Measurements from ENCODE around the gene CALU. TPM values are rescaled to one million over a fixed set of nuclear protein-coding genes. Genes with fewer than 3 reads are reported as not detected.

The CALU gene
- total RNA-seq, 2 experiments from 2014 or later: 34.8 to 35.5 TPM

DNA sequence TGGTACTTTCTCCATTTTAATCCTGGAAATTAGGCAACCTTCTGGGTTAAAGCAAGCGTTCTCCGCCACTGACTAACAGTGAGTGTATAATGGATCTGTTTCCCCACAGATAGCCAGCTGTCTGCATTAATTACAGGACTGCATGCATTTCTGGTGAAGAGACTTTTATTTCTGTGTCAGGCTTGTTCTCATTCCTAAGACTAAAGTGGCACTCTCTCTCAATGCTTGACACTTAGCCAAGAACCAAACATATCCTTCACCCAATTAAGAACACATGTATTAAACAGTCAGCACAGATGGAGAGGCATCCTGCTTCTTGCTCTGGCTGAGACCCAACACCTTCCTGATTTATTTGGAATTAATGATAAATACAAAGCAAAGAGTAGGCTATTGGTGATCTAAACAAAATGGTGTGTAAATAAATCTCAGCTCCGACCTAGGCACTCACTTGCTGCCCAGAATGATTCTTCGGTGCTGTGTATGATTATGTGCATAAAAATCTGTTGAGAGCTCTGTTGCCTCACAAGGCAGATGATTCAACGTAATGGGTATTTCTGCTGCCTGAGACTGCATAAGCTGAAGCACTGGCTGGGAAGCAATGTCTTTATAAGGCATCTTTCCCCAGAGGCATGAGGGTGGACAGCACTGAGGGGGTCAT, 16.8 kb downstream of the CALU start:
- DNase-seq: no peak
- no peaks in the 10 kb centered on the region for H3K4me1 Mint-ChIP-seq (ENCODE audit: low read depth)
- peaks cover 48% of the 10 kb centered on the region for H3K36me3 Mint-ChIP-seq (ENCODE audit: low read depth)
- ChIA-PET POLR2A (no interaction called here), CTCF (interaction anchor here (1.6 kb wide), 1 partner anchor 14 kb away, joined by 5 read pairs; no protein-coding TSS in a partner anchor)
- H3K9me3 Mint-ChIP-seq (ENCODE audit: insufficient read depth): no peaks in the 10 kb centered on the region
- ATAC-seq: no peak
- no peak overlapping the region for H3K4me3 Mint-ChIP-seq
- H3K27me3 Mint-ChIP-seq (ENCODE audit: low read depth): no peaks in the 10 kb centered on the region
- no peak overlapping the region for H3K27ac Mint-ChIP-seq

- no peak overlapping the region for H3K4me3 Mint-ChIP-seq
- ChIA-PET POLR2A (no interaction called here), CTCF (interaction anchor here (1.1 kb wide), 1 partner anchor 10 kb away, joined by 5 read pairs; no protein-coding TSS in a partner anchor)
- H3K36me3 Mint-ChIP-seq (ENCODE audit: low read depth): peaks cover 54% of the 10 kb centered on the region
- DNase-seq (no peak), ATAC-seq (no peak)
- H3K4me1 Mint-ChIP-seq (ENCODE audit: low read depth): no peaks in the 10 kb centered on the region
- H3K27me3 Mint-ChIP-seq (ENCODE audit: low read depth): no peaks in the 10 kb centered on the region
- no peak overlapping the region for H3K27ac Mint-ChIP-seq
- H3K9me3 Mint-ChIP-seq (ENCODE audit: insufficient read depth): no peaks in the 10 kb centered on the region
These were observed 18.0 kb downstream of the CALU start for GRCh38 chr7:128757203-128757602.

- Mint-ChIP-seq H3K36me3 (ENCODE audit: low read depth) (peaks cover 48% of the 10 kb centered on the region), H3K27ac (no peak overlapping the region), H3K4me1 (ENCODE audit: low read depth) (no peaks in the 10 kb centered on the region), H3K27me3 (ENCODE audit: low read depth) (no peaks in the 10 kb centered on the region), H3K9me3 (ENCODE audit: insufficient read depth) (no peaks in the 10 kb centered on the region), H3K4me3 (no peak overlapping the region)
- CTCF ChIA-PET: no interaction called here
- POLR2A ChIA-PET: interaction anchor here (1.0 kb wide), 1 partner anchor 14 kb away, joined by 3 read pairs; no protein-coding TSS in a partner anchor
- no peak for DNase-seq
- no peak for ATAC-seq
These were observed 19.4 kb downstream of the CALU start for GRCh38 chr7:128758553-128758952.

GRCh38 chr7:128759242-128759641, 20.1 kb downstream of the CALU start:
- CTCF ChIA-PET: no interaction called here
- no peak overlapping the region for H3K4me3 Mint-ChIP-seq
- no peaks in the 10 kb centered on the region for H3K27me3 Mint-ChIP-seq (ENCODE audit: low read depth)

DNA sequence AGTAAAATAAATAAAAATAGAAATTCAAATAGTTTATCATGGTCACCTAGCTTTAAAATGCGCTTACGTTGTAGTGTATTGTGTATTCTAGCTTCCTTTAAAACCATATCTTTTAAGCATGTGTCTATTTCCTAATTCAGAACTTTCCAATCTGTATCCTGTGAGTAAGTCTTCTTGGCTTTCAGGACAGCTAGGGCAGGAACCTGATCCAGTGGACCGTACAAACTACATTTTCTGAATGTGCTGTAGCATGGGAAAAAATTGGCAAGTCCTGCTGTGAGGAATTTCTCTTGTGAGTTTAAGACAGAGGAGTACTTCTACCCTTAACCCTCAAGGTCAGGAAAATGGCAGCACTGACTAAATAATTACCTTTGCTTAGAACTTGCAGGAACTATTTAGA, 24.4 kb downstream of the CALU start:
- ATAC-seq (no peak), DNase-seq (no peak)
- no peaks in the 10 kb centered on the region for H3K27me3 Mint-ChIP-seq (ENCODE audit: low read depth)
- H3K27ac Mint-ChIP-seq: no peak overlapping the region
- H3K4me3 Mint-ChIP-seq: no peak overlapping the region
- CTCF ChIA-PET: no interaction called here
- H3K36me3 Mint-ChIP-seq (ENCODE audit: low read depth): peaks cover 37% of the 10 kb centered on the region
- POLR2A ChIA-PET: no interaction called here
- H3K4me1 Mint-ChIP-seq (ENCODE audit: low read depth): no peaks in the 10 kb centered on the region
- no peaks in the 10 kb centered on the region for H3K9me3 Mint-ChIP-seq (ENCODE audit: insufficient read depth)

More at GRCh38 chr7:128759242-128759641, 20.1 kb downstream of the CALU start:
- H3K9me3 Mint-ChIP-seq (ENCODE audit: insufficient read depth): no peaks in the 10 kb centered on the region
- no peak overlapping the region for H3K27ac Mint-ChIP-seq
- H3K4me1 Mint-ChIP-seq (ENCODE audit: low read depth): no peaks in the 10 kb centered on the region
- POLR2A ChIA-PET: interaction anchor here (1.0 kb wide), 1 partner anchor 14 kb away, joined by 3 read pairs; no protein-coding TSS in a partner anchor
- ATAC-seq: no peak
- DNase-seq: no peak
- peaks cover 44% of the 10 kb centered on the region for H3K36me3 Mint-ChIP-seq (ENCODE audit: low read depth)

DNA sequence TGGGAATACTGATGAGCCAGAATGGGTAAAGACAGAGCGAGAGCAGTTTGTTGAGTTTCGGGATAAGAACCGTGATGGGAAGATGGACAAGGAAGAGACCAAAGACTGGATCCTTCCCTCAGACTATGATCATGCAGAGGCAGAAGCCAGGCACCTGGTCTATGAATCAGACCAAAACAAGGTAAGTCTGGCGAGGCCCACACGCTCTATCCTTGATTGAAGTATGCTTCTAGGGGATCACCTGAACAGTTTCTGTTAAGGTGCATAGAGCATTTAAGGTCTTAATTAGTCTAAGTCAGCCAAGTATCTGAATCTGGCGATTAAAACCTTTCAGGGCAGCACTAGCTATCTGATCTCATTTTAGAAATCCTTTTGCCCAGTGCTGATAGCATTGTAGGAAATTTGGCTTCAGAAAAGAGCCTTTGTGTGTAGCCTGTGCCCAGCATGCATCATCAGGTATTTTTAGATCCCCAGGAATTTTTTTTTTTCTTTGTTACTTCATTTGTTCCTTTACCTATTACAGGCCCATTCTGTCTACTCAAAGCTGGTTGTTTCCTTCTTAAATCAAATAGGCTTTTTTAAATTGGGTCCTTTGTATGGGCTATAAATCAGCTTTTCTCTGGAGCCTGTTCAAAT, 28.4 kb downstream of the CALU start:
- Mint-ChIP-seq H3K4me1 (ENCODE audit: low read depth) (no peaks in the 10 kb centered on the region), H3K27me3 (ENCODE audit: low read depth) (no peaks in the 10 kb centered on the region), H3K9me3 (ENCODE audit: insufficient read depth) (no peaks in the 10 kb centered on the region), H3K27ac (no peak overlapping the region), H3K36me3 (ENCODE audit: low read depth) (peaks cover 58% of the 10 kb centered on the region), H3K4me3 (no peak overlapping the region)
- ChIA-PET CTCF (interaction anchor here (1.5 kb wide), 1 partner anchor 10 kb away, joined by 5 read pairs; no protein-coding TSS in a partner anchor), POLR2A (interaction anchor here (1.1 kb wide), 1 partner anchor 13 kb away, joined by 4 read pairs; no protein-coding TSS in a partner anchor)
- ATAC-seq: no peak
- no peak for DNase-seq

DNA sequence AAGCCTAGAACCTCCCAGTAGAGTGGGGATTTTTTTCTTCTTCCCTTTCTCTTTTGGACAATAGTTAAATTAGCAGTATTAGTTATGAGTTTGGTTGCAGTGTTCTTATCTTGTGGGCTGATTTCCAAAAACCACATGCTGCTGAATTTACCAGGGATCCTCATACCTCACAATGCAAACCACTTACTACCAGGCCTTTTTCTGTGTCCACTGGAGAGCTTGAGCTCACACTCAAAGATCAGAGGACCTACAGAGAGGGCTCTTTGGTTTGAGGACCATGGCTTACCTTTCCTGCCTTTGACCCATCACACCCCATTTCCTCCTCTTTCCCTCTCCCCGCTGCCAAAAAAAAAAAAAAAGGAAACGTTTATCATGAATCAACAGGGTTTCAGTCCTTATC, 31.1 kb downstream of the CALU start:
- no peaks in the 10 kb centered on the region for H3K27me3 Mint-ChIP-seq (ENCODE audit: low read depth)
- ChIA-PET POLR2A (no interaction called here), CTCF (interaction anchor here (2.1 kb wide), 1 partner anchor 113 kb away, joined by 5 read pairs; no protein-coding TSS in a partner anchor)
- no peak for DNase-seq
- H3K9me3 Mint-ChIP-seq (ENCODE audit: insufficient read depth): no peaks in the 10 kb centered on the region
- H3K4me3 Mint-ChIP-seq: no peak overlapping the region
- no peak for ATAC-seq
- no peaks in the 10 kb centered on the region for H3K4me1 Mint-ChIP-seq (ENCODE audit: low read depth)
- no peak overlapping the region for H3K27ac Mint-ChIP-seq
- H3K36me3 Mint-ChIP-seq (ENCODE audit: low read depth): peaks cover 72% of the 10 kb centered on the region

DNA sequence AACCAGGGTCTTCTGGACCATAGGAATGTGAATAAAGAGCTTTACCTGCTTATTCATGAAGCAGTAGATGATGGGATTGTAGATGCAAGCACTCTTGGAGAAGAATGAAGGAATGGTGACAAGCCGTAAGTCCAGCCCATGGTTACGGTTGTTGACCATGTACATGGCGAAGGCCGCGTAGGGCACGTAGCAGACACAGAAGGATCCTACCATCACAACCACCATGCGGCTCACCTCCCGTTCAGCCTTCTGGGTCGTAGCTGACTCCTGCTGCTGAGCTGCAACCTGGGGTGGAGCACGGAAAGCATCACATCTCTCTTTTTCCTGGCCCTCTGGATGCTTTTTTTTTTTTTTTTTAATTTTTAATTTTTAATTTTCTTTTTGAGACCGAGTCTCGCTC, 34.4 kb downstream of the CALU start:
- DNase-seq (no peak), ATAC-seq (no peak)
- Mint-ChIP-seq H3K9me3 (ENCODE audit: insufficient read depth) (peaks cover 14% of the 10 kb centered on the region), H3K36me3 (ENCODE audit: low read depth) (peaks cover 66% of the 10 kb centered on the region), H3K4me1 (ENCODE audit: low read depth) (peaks cover 4% of the 10 kb centered on the region), H3K27me3 (ENCODE audit: low read depth) (no peaks in the 10 kb centered on the region), H3K27ac (no peak overlapping the region), H3K4me3 (no peak overlapping the region)
- CTCF ChIA-PET: no interaction called here
- POLR2A ChIA-PET: interaction anchor here (1.0 kb wide), 1 partner anchor 15 kb away, joined by 3 read pairs; no protein-coding TSS in a partner anchor

GRCh38 chr7:128774029-128774689, 35.0 kb downstream of the CALU start:
- POLR2A ChIA-PET: no interaction called here
- Mint-ChIP-seq H3K27me3 (ENCODE audit: low read depth) (no peaks in the 10 kb centered on the region), H3K36me3 (ENCODE audit: low read depth) (peaks cover 60% of the 10 kb centered on the region), H3K27ac (no peak overlapping the region), H3K9me3 (ENCODE audit: insufficient read depth) (peaks cover 14% of the 10 kb centered on the region), H3K4me1 (ENCODE audit: low read depth) (peaks cover 4% of the 10 kb centered on the region), H3K4me3 (no peak overlapping the region)
- ATAC-seq (no peak), DNase-seq (no peak)
- CTCF ChIA-PET: no interaction called here

- no peak overlapping the region for H3K27ac Mint-ChIP-seq
- DNase-seq: no peak
- no peak for ATAC-seq
- H3K27me3 Mint-ChIP-seq (ENCODE audit: low read depth): peaks cover 1% of the 10 kb centered on the region
- H3K4me3 Mint-ChIP-seq: no peak overlapping the region
- H3K9me3 Mint-ChIP-seq (ENCODE audit: insufficient read depth): peaks cover 14% of the 10 kb centered on the region
- ChIA-PET CTCF (no interaction called here), POLR2A (no interaction called here)
- peaks cover 52% of the 10 kb centered on the region for H3K36me3 Mint-ChIP-seq (ENCODE audit: low read depth)
- H3K4me1 Mint-ChIP-seq (ENCODE audit: low read depth): peaks cover 4% of the 10 kb centered on the region
These were observed 35.8 kb downstream of the CALU start for GRCh38 chr7:128774921-128775320.

DNA sequence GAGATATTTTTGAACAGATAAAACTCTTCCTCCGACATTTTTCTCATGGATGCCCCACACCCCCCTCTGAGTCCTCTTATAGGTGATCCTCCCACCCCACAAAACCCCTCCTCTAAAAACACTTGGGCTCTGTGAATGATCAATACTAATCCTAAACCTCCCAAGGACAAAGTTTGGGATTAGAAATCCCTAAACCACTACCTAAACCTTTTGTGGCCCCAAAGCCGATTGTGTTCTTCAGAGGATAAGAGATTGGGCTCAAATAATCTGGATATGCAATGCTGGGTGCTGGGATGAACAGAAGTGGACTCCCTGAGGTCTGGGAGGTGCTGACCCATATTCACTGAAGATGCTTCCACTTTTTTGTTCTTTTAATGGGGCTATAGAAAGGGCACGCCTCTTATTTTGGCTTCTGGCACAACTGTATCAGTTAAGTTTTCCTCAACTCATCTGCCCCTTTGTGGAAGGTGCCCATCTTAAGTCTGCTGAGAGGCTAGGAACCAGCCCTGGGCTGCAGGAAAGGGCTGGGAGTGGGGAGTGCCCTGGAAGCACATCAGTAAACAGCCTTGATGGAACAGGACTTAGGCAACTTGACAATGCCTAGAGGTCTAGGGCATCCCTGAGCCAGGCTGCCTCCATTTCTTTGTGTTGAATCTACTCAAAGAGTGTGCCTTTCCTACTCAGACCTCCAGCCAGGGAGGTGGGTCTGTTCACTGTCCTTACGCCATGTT, 36.8 kb downstream of the CALU start, which contains the start of gene OPN1SW:
OPN1SW (minus strand) TSS at position 51 of the 731 bp plus-strand sequence; CDS start at position 38, 13 bp downstream.
- H3K4me3 Mint-ChIP-seq: no peak within 1 kb of the TSS
- no peak within 1 kb of the TSS for H3K27ac Mint-ChIP-seq
- ATAC-seq (no peak), DNase-seq (no peak)
- H3K4me1 Mint-ChIP-seq (ENCODE audit: low read depth): peaks cover 4% of the 10 kb centered on the region
- H3K9me3 Mint-ChIP-seq (ENCODE audit: insufficient read depth): peaks cover 14% of the 10 kb centered on the region
- H3K36me3 Mint-ChIP-seq (ENCODE audit: low read depth): peaks cover 45% of the 10 kb centered on the region
- H3K27me3 Mint-ChIP-seq (ENCODE audit: low read depth): peaks cover 2% of the 10 kb centered on the region
- ChIA-PET POLR2A (no interaction called here), CTCF (no interaction called here)
